GM19328 (cell line): ENCODE measurements around the gene TCAP.
"Not testable (repeated sequence)": the region's sequence is repeated elsewhere in the genome, so short reads cannot be mapped to it uniquely, and the experiment has no call there.

Source experiments
- ATAC-seq: cut with Tn5 transposase; IDR thresholded peaks from one replicate; pipeline ENCODE4 v1.9.1; 2021; ENCODE audit warnings: mild to moderate bottlenecking, moderate library complexity; ENCODE audit not compliant: unreplicated experiment

The TCAP gene

DNA sequence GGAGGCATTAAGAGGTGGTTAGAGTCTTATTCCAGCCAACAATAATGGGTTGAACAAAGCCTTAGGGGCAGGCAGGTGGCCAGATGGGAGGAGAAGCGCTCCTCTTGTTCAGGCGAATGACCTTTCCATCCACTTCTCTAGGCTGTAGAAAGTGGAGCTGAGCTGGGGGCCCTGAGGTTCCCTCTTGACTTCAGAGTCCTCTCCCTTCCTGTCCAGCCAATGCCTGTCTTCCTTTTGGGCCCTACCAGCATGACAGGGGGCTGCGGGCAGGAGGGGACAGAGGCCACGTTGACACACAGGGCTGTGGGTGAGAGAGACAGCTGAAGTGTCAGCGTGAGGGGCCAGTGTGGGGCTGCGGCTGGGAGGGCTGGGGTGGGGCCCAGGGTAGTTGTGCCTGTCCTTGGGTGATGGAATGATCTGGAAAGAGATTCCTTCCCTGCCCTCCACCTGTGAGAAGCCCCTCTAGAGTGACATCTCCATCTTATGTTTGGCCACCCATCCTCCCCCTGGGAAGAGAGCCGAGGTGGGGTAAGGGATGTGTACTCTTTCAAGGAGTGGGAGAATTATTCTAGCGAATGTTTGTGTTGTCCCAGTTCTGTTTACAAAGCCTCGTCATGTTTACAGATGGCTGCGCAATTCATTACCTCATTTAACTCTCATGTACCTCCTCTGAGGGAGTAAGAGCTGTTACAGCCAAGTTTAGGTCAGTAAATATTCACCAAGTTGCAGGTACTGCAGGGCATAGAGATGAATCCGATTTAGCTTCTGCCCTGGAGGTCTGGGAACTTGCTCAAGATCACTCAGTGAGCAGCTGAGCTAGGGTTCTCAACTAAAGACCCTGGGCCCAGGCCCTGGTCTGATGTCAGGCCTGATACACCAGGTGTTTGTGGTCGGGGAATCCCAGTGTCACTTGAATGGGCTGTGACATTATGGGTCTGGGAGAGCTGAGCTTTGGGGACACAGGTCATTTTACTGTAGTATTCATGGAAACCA, 38.0 kb downstream of the TCAP start:
- ATAC-seq, result no peak

DNA sequence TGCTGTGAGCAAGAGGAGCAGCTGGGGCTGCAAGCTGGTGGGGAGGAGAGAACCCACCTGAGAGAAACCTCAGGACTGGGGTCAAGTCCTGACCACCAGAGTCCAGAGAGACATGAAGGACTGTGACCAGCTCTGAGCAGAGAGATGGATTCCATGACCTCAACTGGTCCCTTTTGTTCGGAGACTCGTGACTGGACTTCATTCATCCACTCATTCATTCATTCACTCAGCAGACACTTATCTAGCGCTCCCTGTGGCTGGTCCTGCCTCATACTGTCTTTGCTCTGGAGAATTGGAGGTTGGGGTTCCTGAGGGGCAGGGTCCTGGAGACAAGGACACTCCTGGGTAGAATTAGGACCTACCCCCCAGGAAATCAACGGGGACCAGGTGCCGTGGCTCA, 38.8 kb downstream of the TCAP start:
- no peak for ATAC-seq

DNA sequence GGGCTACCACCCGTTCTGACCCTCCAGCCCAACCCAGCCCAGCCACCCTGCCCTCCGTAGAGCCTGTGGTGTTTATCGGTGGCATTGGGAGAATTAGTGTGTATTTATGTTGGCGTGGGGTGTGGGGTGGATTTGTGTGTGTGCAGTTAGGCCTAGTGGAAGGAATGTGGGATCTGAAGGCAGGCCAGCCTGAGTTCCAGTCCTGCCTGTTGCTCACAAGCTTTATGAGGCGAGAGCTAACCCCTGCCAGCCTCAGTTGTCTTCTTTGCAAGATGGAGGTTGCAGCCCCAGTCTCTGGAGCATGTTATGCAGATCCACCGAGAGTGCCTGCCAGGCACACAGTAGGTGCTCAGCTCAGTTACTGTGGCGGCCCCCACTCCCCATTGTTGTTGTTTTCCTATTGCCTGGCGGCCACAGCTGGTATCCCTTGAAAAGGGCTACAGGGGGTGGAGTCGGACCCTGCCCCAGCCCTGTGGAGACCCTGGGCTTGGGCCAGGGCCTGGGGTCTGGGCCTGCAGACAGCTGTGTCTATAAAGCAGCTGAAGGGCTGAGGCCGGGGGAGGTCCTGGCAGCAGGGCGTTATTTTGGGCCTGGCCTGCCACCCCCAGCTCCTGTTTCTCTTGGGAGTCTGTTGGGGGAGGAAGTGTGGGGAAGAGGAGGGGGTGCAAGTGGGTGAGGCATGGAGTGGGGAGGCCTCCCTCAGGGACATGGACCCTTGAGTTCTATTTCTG, 39.8 kb downstream of the TCAP start:
- ATAC-seq, result no peak

DNA sequence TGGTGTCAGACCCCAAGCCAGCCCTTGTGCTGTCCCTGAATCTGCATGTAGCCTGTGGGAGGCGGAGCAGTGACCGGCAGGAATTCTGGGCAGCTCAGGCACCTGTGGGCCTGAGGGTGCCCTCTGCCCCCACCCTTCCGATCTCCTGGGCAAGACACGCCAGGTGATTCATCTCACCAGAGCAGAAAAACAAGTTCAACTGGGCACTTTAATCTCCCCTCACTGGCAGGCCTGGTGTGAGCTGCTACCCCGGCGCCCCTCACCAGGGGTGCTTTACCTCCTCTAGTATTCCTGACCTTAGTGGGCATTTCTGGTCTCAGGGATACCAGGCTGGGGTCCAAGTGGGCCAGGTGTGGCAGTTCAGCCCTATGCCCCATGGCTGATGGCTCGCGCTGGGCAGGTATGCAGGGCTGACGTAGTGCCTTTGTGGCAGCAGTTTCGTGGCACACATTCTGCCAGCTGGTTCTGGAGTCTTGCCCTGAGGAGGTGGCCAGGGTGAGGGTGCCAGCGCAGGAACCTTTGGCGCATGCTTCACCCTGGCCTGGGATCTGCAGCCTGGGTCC, 40.7 kb downstream of the TCAP start:
- ATAC-seq, result no peak

DNA sequence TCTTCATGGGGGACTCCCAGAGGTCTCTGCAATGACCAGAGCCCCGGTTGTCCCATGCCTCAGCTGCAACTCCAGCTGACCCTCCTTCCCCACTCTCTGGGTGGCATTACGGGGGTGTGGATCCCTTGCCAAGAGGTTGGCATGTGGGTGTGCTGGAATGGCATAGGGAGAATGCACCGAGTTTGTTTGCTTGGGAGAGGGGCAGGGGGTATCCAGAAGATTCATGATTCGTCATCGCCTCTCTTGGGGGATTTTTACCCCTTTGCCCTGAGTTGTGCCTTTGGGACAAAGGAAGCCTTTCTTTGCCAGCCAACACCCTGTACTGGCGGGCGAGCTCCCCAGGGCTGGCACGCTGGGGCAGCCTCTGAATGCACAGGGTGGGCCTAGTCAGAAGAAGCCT, 41.2 kb downstream of the TCAP start:
- no peak for ATAC-seq

DNA sequence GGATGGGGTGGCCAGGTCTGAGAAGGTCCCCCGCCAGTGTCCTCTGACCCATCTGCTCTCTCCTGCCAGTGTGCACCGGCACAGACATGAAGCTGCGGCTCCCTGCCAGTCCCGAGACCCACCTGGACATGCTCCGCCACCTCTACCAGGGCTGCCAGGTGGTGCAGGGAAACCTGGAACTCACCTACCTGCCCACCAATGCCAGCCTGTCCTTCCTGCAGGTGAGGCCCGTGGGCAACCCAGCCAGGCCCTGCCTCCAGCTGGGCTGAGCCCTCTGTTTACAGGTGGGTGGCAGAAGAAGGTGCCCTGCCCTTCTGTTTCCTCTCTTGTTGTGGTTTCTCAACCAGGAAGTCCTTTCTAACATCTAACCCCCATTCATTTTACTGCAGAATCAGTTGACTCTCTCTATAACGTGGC, 41.8 kb downstream of the TCAP start:
- ATAC-seq, result no peak

DNA sequence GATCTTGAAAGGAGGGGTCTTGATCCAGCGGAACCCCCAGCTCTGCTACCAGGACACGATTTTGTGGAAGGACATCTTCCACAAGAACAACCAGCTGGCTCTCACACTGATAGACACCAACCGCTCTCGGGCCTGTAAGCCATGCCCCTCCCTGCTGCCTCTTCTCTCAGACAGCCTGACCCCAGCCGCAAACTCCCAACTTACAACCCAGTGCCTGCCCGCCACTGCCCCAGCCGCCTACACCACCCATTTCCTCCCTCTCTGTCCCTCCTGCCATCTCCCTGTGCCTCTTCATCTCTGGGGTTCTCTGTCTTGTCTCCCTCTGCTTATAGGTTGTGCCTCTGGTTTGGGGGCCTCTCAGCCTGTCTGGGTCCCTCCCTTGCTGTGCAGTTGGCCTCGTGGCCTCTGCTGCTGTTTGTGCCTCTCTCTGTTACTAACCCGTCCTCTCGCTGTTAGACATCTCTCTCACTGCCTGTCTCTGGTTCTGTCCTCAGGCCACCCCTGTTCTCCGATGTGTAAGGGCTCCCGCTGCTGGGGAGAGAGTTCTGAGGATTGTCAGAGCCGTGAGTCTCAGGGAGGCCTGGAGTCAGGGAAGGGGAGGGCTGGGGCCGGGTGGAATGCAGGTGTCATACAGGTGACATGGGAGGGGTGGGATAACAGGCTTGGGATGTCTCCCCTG, 44.3 kb downstream of the TCAP start:
- ATAC-seq, result no peak

DNA sequence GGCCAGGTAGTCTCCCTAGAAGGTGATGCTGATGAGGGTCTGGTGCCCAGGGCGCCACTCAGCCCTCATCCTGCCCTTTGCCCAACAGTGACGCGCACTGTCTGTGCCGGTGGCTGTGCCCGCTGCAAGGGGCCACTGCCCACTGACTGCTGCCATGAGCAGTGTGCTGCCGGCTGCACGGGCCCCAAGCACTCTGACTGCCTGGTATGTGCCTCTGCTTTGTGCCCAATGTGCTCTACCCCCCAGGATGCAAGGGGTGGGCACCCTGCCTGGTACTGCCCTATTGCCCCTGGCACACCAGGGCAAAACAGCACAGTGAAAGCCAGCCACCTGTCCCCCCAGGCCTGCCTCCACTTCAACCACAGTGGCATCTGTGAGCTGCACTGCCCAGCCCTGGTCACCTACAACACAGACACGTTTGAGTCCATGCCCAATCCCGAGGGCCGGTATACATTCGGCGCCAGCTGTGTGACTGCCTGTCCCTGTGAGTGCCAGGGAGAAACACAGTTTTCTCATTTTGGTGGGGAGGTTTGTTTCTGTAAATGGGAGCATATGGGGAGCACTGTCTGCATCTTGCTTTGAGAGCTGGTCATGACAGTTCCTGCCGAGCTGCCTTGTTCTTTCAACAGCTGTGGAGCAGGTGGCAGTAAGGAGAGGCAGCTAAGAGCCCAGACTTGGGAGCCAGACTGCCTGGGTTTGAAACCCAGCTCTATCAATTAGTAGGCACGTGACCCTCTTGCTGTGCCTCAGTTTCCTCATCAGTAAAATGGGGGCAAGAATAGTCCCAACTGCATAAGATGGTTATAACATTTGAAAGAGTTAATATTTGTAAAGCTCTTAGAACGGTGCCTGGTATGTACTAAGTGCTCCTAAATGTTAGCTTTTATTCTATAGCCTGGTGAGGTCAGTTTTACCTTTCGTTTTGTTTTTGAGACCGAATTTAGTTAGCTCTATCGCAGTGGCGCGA, 45.1 kb downstream of the TCAP start:
- no peak for ATAC-seq

DNA sequence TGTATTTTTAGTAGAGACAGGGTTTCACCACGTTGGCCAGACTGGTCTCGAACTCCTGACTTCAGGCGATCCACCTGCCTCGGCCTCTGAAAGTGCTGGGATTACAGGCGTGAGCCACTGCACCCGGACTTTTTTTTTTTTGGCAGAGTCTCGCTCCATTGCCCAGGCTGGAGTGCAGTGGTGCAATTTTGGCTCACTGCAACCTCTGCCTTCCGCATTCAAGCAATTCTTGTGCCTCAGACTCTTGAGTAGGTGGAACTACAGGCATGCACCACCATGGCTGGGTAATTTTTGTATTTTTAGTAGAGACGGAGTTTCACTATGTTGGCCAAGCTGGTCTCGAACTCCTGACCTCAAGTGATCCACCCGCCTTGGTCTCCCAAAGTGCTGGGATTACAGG, 45.9 kb downstream of the TCAP start:
- ATAC-seq, result not testable (repeated sequence)

DNA sequence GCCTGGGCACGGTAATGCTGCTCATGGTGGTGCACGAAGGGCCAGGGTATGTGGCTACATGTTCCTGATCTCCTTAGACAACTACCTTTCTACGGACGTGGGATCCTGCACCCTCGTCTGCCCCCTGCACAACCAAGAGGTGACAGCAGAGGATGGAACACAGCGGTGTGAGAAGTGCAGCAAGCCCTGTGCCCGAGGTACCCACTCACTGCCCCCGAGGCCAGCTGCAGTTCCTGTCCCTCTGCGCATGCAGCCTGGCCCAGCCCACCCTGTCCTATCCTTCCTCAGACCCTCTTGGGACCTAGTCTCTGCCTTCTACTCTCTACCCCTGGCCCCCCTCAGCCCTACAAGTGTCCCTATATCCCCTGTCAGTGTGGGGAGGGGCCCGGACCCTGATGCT, 46.7 kb downstream of the TCAP start:
- ATAC-seq, result no peak

DNA sequence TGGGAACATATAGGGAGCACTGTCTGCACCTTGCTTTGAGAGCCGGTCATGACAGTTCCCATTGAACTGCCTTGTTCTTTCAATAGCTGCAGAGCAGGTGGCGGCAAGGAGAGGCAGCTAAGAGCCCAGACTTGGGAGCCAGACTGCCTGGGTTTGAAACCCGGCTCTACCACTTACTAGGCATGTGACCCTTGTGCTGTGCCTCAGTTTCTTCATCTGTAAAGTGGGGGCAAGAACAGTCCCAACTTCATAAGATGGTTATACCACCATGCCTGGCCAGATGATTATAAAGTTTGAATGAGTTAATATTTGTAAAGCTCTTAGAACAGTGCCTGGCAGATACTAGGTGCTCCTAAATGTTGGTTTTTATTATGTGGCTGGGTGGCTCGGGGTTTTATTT, 49.1 kb downstream of the TCAP start:
- ATAC-seq, result no peak

DNA sequence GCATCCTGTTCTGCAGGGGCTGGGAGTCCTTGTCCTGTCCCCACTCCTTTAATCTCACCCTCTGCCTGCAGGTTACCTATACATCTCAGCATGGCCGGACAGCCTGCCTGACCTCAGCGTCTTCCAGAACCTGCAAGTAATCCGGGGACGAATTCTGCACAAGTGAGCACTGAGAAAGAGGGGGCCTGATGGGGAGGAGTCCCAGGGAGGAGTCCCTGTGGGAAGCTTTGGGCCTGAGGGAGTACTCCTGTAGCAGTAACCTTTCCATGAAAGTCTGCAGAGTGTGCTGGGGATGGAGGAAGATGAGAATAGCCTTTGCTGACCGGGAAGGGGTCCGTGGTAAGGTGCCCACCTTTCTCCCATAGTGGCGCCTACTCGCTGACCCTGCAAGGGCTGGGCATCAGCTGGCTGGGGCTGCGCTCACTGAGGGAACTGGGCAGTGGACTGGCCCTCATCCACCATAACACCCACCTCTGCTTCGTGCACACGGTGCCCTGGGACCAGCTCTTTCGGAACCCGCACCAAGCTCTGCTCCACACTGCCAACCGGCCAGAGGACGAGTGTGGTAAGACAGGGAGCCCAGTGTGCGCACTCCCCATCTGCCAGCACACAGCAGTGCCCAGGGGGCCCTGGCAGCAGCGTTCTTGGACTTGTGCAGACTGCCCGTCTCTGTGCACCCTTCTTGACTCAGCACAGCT, 50.4 kb downstream of the TCAP start:
- no peak for ATAC-seq
